HUDEP-2 (cell line): ENCODE data around the gene SCNN1A.

ENCODE experiments used
- DNase-seq, 76 experiments: peaks; one replicate each; lab custom pipeline; 2025; ENCODE audit not compliant: unreplicated experiment in 76 of 76; lab: John Stamatoyannopoulos, UW

Gene SCNN1A

DNA sequence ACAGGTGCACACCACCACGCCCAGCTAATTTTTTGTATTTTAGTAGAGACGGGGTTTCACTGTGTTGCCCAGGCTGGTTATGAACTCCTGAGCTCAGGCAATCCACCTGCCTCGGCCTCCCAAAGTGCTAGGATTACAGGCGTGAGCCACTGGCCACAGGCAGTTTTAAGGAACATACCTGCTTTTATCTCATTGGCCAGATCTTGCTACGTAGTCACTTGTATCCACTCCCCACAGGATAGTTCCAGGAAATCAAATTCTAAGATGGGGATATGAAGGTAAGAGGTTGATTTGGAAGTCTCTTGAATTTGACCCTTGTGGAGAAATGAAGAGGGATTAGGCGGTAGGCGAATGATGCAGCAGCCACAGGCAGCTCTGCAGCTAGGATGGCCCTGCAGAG is 73.6 kb downstream of the SCNN1A start:
- no peak for DNase-seq

- DNase-seq = no peak
These were observed 78.2 kb downstream of the SCNN1A start for GRCh38 chr12:6297170-6297569.
